Peyer's patch (tissue), 4 donors: ENCODE results near the gene SUPT3H. TPM values are rescaled to one million over a fixed set of nuclear protein-coding genes. Genes with fewer than 3 reads are reported as not detected.
"Not testable (repeated sequence)": the region's sequence is repeated elsewhere in the genome, so short reads cannot be mapped to it uniquely, and the experiment has no call there.

Experiments
- DNase-seq, 3 donors: peaks; one replicate each; pipeline ENCODE4 v3.0.0-alpha.2; 2017 to 2019
- H3K27ac ChIP-seq, 4 donors: fragments of 200-600 bp; sonication (generic); one replicate each; pipeline ENCODE4 v1.5.1; 2016 to 2019
- H3K27me3 ChIP-seq, 2 donors: fragments of 200-600 bp; sonication (generic); one replicate each; pipeline ENCODE4 v1.5.1; 2019
- H3K36me3 ChIP-seq, 3 donors: fragments of 200-600 bp; sonication (generic); one replicate each; pipeline ENCODE4 v1.5.1; 2016 to 2019
- H3K4me1 ChIP-seq, 4 donors: fragments of 200-600 bp; sonication (generic); one replicate each; pipeline ENCODE4 v1.5.1; 2016 to 2019
- H3K4me3 ChIP-seq, 4 donors: fragments of 200-600 bp; sonication (generic); 1 replicate in 3 of 4; 2 replicates in 1 of 4; pipeline ENCODE4 v1.5.1; 2016 to 2019; ENCODE audit warnings: mild to moderate bottlenecking in 1 of 4
- H3K9me3 ChIP-seq, 4 donors: fragments of 200-600 bp; sonication (generic); one replicate each; pipeline ENCODE4 v1.5.1; 2016 to 2019; ENCODE audit warnings: mild to moderate bottlenecking in 1 of 4
- POLR2A ChIP-seq, 2 donors: fragments of 450-650 bp; IDR thresholded peaks; one replicate each; pipeline ENCODE4 v1.5.1; 2017; ENCODE audit warnings: antibody characterized with exemption in 2 of 2, mild to moderate bottlenecking in 2 of 2, moderate library complexity in 2 of 2
- total RNA-seq, 4 donors: library from RNA; depleted of rRNA; stranded (reverse); fragments of >200 nt; gene quantifications; one replicate each; pipeline ENCODE4 v1.1.0, GENCODE V29; 2016
- TF ChIP-seq, protein P1 (sequence below), 6 experiments: fragments of 450-650 bp in 4 of 6; fragments of 200-600 bp in 2 of 6; sonication (generic) in 1 of 6; IDR thresholded peaks; one replicate each; pipeline ENCODE4 v1.5.1; 2017 to 2019; ENCODE audit warnings: antibody characterized with exemption in 6 of 6, mild to moderate bottlenecking in 3 of 6, moderate library complexity in 1 of 6

Gene SUPT3H
- total RNA-seq, 4 donors from 2014 or later: 2.0 to 17.3 (median 2.7) TPM

DNA sequence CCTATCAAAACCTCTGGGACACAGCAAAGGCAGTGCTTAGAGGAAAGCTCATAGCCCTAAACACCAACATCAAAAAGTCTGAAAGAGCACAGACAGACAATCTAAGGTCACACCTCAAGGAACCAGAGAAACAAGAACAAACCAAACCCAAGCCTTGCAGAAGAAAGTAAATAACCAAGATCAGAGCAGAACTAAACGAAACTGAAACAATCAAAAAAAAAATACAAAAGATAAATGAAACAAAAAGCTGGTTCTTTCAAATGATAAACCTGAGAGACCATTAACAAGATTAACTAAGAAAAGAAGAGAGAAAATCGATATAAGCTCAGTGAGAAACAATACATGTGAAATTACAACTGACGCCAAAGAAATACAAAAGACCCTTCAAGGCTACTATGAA, 84.4 kb downstream of the SUPT3H start:
- Histone ChIP-seq H3K36me3 (no peaks in the 10 kb centered on the region), H3K9me3 (no peaks in the 10 kb centered on the region), H3K4me1 (no peaks in the 10 kb centered on the region), H3K27ac (no peak overlapping the region), H3K27me3 (no peaks in the 10 kb centered on the region), H3K4me3 (no peak overlapping the region)
- TF ChIP-seq, protein P1, sequence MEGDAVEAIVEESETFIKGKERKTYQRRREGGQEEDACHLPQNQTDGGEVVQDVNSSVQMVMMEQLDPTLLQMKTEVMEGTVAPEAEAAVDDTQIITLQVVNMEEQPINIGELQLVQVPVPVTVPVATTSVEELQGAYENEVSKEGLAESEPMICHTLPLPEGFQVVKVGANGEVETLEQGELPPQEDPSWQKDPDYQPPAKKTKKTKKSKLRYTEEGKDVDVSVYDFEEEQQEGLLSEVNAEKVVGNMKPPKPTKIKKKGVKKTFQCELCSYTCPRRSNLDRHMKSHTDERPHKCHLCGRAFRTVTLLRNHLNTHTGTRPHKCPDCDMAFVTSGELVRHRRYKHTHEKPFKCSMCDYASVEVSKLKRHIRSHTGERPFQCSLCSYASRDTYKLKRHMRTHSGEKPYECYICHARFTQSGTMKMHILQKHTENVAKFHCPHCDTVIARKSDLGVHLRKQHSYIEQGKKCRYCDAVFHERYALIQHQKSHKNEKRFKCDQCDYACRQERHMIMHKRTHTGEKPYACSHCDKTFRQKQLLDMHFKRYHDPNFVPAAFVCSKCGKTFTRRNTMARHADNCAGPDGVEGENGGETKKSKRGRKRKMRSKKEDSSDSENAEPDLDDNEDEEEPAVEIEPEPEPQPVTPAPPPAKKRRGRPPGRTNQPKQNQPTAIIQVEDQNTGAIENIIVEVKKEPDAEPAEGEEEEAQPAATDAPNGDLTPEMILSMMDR (IDR thresholded peaks at IDR 0.05): no peak
- TF ChIP-seq POLR2A (IDR thresholded peaks at IDR 0.05): no peak
- DNase-seq: no peak

DNA sequence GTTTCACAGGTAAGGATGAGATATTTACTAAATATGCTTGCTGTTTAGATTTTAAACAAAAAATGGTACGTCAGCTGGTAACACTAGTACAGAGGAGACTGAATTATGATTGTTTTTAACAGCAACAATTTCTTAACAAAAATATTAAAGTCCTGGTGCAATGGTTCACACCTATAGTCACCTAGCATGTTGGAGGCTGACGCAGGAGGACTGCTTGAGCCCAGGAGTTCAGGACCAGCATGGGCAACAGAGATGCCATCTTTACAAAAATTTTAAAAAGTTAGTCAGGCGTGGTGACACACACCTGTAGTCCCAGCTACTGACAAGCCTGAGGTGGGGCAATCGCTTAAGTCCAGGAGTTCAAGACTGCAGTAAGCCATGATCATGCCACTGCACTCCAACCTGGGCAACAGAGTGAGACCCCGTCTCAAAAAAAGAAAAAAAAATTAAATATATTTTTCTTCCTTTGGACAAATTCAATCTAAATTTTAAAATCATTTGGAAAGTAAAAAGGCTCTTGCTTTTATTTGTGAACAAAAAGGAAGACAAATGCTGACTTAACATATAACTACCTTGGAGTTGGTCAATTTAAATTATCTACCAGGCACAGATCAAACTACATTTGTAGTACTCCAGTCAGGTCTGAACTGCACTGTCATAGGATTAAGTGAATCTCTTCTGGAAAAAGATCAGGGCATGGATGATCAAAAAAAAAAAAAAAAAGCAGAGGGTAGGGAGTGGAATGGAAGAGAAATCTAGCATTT, 87.8 kb downstream of the SUPT3H start:
- no peaks in the 10 kb centered on the region for H3K36me3 ChIP-seq
- no peak for DNase-seq
- H3K4me1 ChIP-seq: no peaks in the 10 kb centered on the region
- TF ChIP-seq, protein P1 (IDR thresholded peaks at IDR 0.05): no peak
- no peak for TF ChIP-seq POLR2A (IDR thresholded peaks at IDR 0.05)
- H3K4me3 ChIP-seq: no peak overlapping the region
- no peaks in the 10 kb centered on the region for H3K27me3 ChIP-seq
- no peaks in the 10 kb centered on the region for H3K9me3 ChIP-seq
- H3K27ac ChIP-seq: no peak overlapping the region

DNA sequence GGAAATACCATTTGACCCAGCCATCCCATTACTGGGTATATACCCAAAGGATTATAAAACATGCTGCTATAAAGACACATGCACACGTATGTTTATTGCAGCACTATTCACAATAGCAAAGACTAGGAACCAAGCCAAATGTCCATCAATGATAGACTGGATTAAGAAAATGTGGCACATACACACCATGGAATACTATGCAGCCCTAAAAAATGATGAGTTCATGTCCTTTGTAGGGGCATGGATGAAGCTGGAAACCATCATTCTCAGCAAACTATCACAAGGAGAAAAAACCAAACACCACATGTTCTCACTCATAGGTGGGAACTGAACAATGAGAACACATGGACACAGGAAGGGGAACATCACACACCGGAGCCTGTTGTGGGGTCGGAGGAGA, 91.0 kb downstream of the SUPT3H start:
- H3K4me3 ChIP-seq, H3K9me3 ChIP-seq, DNase-seq, H3K4me1 ChIP-seq, H3K27me3 ChIP-seq, H3K27ac ChIP-seq, H3K36me3 ChIP-seq: not testable (repeated sequence)

DNA sequence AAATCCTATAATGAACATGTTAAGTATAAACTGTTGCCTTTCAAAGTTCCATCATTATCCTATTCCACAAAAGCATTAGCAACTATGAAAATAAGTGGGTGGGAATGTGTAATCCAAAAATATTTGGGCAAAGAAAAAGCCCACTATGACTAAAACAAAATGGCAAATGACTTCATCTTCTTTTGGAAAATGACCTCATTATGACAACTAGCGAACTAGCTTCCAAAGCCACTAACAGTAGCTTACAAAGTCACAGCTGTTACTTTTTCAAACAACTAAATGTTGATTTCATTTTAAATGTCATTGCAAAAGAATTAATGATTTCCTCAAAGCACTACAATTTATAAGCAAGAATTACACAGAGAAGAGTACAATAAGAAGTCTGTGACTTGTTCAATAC, 99.4 kb downstream of the SUPT3H start:
- no peaks in the 10 kb centered on the region for H3K27me3 ChIP-seq
- TF ChIP-seq POLR2A (IDR thresholded peaks at IDR 0.05): no peak
- TF ChIP-seq, protein P1 (IDR thresholded peaks at IDR 0.05): no peak

DNA sequence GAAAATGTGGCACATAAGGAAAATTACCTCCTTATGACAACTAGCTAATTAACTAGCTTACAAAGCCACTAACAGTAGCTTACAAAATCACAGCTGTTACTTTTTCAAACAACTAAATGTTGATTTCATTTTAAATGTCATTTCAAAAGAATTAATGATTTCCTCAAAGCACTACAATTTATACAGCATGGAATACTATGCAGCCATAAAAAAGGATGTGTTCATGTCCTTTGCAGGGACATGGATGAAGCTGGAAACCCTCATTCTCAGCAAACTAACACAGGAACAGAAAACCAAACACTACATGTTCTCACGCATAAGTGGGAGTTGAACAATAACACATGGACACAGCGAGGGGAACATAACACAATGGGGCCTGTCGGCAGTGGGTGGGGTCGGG, 100.0 kb downstream of the SUPT3H start:
- H3K4me1 ChIP-seq, H3K4me3 ChIP-seq, DNase-seq, H3K36me3 ChIP-seq, H3K9me3 ChIP-seq, H3K27me3 ChIP-seq, H3K27ac ChIP-seq: not testable (repeated sequence)

More for the DNA sequence above, 99.4 kb downstream of the SUPT3H start:
- Histone ChIP-seq H3K27ac (no peak overlapping the region), H3K9me3 (no peaks in the 10 kb centered on the region), H3K4me1 (no peaks in the 10 kb centered on the region), H3K36me3 (no peaks in the 10 kb centered on the region), H3K4me3 (no peak overlapping the region)
- DNase-seq: no peak

DNA sequence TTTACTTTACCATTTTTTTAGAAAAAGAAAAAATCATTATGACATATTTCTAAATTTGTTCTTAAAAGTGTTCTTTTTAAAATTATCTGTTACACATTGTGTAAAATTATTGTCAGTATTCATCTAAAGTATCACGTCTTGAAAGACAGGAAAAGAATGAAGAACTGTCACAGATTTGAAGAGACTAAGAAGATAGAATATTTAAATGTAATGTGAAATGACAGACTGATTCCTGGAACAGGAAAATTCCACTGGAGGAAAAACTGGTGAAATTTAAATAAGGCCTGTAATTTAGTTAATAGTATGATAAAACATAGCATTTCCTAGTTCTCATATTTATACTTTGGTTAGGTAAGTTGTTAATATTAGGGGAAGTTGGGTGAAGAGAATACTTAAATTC, 102.4 kb downstream of the SUPT3H start:
- no peaks in the 10 kb centered on the region for H3K4me1 ChIP-seq
- no peaks in the 10 kb centered on the region for H3K27me3 ChIP-seq
- no peak overlapping the region for H3K4me3 ChIP-seq
- H3K27ac ChIP-seq: no peak overlapping the region
- DNase-seq: no peak
- no peak for TF ChIP-seq POLR2A (IDR thresholded peaks at IDR 0.05)
- TF ChIP-seq, protein P1 (IDR thresholded peaks at IDR 0.05): no peak
- H3K9me3 ChIP-seq: no peaks in the 10 kb centered on the region
- H3K36me3 ChIP-seq: no peaks in the 10 kb centered on the region

DNA sequence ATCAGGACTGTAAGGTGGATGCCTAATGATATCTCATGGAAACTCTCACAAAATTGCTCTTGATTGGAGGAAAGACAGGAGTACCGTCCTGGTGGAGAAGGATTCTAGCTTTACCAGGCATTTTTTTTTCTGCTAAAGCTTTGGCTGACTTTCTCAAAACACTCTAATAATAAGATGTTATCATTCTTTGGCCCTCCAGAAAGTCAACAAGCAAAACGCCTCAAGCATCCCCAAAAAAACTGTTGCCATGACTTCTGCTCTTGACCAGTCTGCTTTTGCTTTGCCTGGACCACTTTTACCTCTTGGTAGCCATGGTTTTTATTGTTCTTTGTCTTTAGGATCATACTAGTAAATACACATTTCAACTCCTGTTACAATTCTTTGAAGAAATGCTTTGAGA, 105.1 kb downstream of the SUPT3H start:
- no peaks in the 10 kb centered on the region for H3K9me3 ChIP-seq
- H3K27ac ChIP-seq: no peak overlapping the region
- no peak for DNase-seq
- no peaks in the 10 kb centered on the region for H3K36me3 ChIP-seq
- H3K27me3 ChIP-seq: no peaks in the 10 kb centered on the region
- no peak overlapping the region for H3K4me3 ChIP-seq
- H3K4me1 ChIP-seq: no peaks in the 10 kb centered on the region
- TF ChIP-seq, protein P1 (IDR thresholded peaks at IDR 0.05): no peak
